CD4-positive, alpha-beta T cell treated with Interleukin-10 for 1 hour (primary cell): ENCODE results near the gene PURA.

ENCODE experiments used
- DNase-seq: peaks from one replicate; pipeline ENCODE4 v3.0.0-alpha.2; 2020

Gene PURA

GRCh38 chr5:140113699-140114263, at the start of gene PURA:
Gene PURA, plus strand, starts transcription at chr5:140114109. Its CDS starts 73 bp downstream, at chr5:140114182.
- peak; percentile 98 for DNase-seq

GRCh38 chr5:140072812-140073211, 41.1 kb upstream of the PURA start:
- no peak for DNase-seq

- DNase-seq: peak; percentile 55
Observed at GRCh38 chr5:140073296-140073695, 40.6 kb upstream of the PURA start.

GRCh38 chr5:140075371-140075770, 38.5 kb upstream of the PURA start:
- DNase-seq: no peak

GRCh38 chr5:140076142-140076541, 37.8 kb upstream of the PURA start:
- no peak for DNase-seq

- DNase-seq: no peak
Observed at GRCh38 chr5:140076788-140077187, 37.1 kb upstream of the PURA start.

GRCh38 chr5:140083120-140083519, 30.8 kb upstream of the PURA start:
- DNase-seq: no peak

GRCh38 chr5:140083650-140084049, 30.3 kb upstream of the PURA start:
- DNase-seq: no peak

GRCh38 chr5:140084541-140084940, 29.4 kb upstream of the PURA start:
- no peak for DNase-seq

GRCh38 chr5:140090251-140090650, 23.7 kb upstream of the PURA start:
- no peak for DNase-seq

GRCh38 chr5:140093179-140093578, 20.7 kb upstream of the PURA start:
- no peak for DNase-seq

GRCh38 chr5:140093866-140094265, 20.0 kb upstream of the PURA start:
- no peak for DNase-seq

- DNase-seq: no peak
Observed at GRCh38 chr5:140094889-140095288, 19.0 kb upstream of the PURA start.

- DNase-seq: no peak
Observed at GRCh38 chr5:140101179-140101578, 12.7 kb upstream of the PURA start.

GRCh38 chr5:140103154-140103553, 10.8 kb upstream of the PURA start:
- no peak for DNase-seq

GRCh38 chr5:140104100-140104499, 9.8 kb upstream of the PURA start:
- DNase-seq: no peak

- no peak for DNase-seq
Observed at GRCh38 chr5:140106101-140106500, 7.8 kb upstream of the PURA start.

GRCh38 chr5:140106805-140107311, 7.1 kb upstream of the PURA start:
- DNase-seq: no peak

- peak; percentile 95 for DNase-seq
Observed at GRCh38 chr5:140107312-140108092, 6.4 kb upstream of the PURA start.

GRCh38 chr5:140108093-140109017, 5.6 kb upstream of the PURA start:
- peak; percentile 22 for DNase-seq

- no peak for DNase-seq
Observed at GRCh38 chr5:140109018-140109758, 4.7 kb upstream of the PURA start.
